ENCODE results near the gene MORN4.
"Not testable (repeated sequence)": the region's sequence is repeated elsewhere in the genome, so short reads cannot be mapped to it uniquely, and the experiment has no call there.

MORN4 gene

DNA sequence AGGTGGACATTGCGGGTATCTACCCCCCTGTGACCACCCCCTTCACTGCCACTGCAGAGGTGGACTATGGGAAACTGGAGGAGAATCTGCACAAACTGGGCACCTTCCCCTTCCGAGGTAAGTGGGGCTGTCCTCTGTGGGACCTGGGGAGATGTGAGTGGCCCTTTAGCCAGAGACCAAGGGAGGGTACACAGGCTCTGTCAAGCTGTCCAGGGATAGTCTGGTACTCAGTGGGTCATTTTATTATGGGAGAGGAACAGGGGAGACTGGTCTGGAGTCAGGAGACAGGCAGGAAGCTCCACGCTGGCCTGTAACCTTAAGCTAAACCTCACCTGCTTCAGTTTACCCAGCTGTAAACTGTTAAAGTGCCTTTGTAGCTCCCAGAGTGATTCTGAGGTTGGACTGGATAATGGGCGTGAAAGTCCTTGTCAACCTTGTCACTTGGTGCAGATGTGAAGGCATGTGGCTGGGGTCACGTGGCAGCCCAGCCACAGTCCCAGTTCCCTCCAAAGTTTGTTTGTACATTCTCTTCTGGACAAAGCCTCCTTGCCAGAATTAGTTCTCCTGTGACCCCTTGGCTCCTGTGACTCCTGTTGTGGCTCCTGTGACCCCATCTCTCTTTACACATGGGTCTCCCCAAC is 48.4 kb downstream of the MORN4 start:
- Histone ChIP-seq H3K36me3 (no peaks in the 10 kb centered on the region), H3K9me3 (no peaks in the 10 kb centered on the region), H3K4me3 (no peak overlapping the region), H3K4me2 (no peak overlapping the region), H3K4me1 (no peaks in the 10 kb centered on the region), H3K27me3 (no peaks in the 10 kb centered on the region), H4K20me1 (no peaks in the 10 kb centered on the region), H3K27ac (no peak overlapping the region), H3K9ac (no peak overlapping the region)
- no peak for TF ChIP-seq Cebpa-rat (IDR thresholded peaks at IDR 0.05)

GRCh38 chr10:97584060-97584797 is 49.1 kb downstream of the MORN4 start, which contains the start of gene HOGA1:
Gene HOGA1 (plus strand): TSS chr10:97584389. CDS start chr10:97584704, 315 bp downstream.
- TF ChIP-seq Cebpa-rat (IDR thresholded peaks at IDR 0.05), result no peak
- Histone ChIP-seq H3K9me3 (no peaks in the 10 kb centered on the region), H3K27me3 (no peaks in the 10 kb centered on the region), H3K9ac (no peak within 1 kb of the TSS), H3K4me2 (no peak within 1 kb of the TSS), H3K36me3 (no peaks in the 10 kb centered on the region), H3K27ac (no peak within 1 kb of the TSS), H3K4me1 (no peaks in the 10 kb centered on the region), H4K20me1 (no peaks in the 10 kb centered on the region), H3K4me3 (no peak within 1 kb of the TSS)

- no peaks in the 10 kb centered on the region for H3K9me3 ChIP-seq
- H3K9ac ChIP-seq, result no peak overlapping the region
- no peak overlapping the region for H3K4me2 ChIP-seq
- no peak overlapping the region for H3K27ac ChIP-seq
- TF ChIP-seq Cebpa-rat (IDR thresholded peaks at IDR 0.05), result no peak
- no peaks in the 10 kb centered on the region for H4K20me1 ChIP-seq
- no peaks in the 10 kb centered on the region for H3K27me3 ChIP-seq
- H3K4me3 ChIP-seq, result no peak overlapping the region
- H3K36me3 ChIP-seq, result no peaks in the 10 kb centered on the region
- no peaks in the 10 kb centered on the region for H3K4me1 ChIP-seq
These were observed 49.8 kb downstream of the MORN4 start for GRCh38 chr10:97583476-97583875.

GRCh38 chr10:97582169-97582568 is 51.1 kb downstream of the MORN4 start:
- Histone ChIP-seq H3K27ac (no peak overlapping the region), H3K4me3 (no peak overlapping the region), H3K9ac (no peak overlapping the region), H3K4me1 (no peaks in the 10 kb centered on the region), H3K27me3 (no peaks in the 10 kb centered on the region), H3K9me3 (no peaks in the 10 kb centered on the region), H4K20me1 (no peaks in the 10 kb centered on the region), H3K4me2 (no peak overlapping the region), H3K36me3 (no peaks in the 10 kb centered on the region)
- no peak for TF ChIP-seq Cebpa-rat (IDR thresholded peaks at IDR 0.05)

DNA sequence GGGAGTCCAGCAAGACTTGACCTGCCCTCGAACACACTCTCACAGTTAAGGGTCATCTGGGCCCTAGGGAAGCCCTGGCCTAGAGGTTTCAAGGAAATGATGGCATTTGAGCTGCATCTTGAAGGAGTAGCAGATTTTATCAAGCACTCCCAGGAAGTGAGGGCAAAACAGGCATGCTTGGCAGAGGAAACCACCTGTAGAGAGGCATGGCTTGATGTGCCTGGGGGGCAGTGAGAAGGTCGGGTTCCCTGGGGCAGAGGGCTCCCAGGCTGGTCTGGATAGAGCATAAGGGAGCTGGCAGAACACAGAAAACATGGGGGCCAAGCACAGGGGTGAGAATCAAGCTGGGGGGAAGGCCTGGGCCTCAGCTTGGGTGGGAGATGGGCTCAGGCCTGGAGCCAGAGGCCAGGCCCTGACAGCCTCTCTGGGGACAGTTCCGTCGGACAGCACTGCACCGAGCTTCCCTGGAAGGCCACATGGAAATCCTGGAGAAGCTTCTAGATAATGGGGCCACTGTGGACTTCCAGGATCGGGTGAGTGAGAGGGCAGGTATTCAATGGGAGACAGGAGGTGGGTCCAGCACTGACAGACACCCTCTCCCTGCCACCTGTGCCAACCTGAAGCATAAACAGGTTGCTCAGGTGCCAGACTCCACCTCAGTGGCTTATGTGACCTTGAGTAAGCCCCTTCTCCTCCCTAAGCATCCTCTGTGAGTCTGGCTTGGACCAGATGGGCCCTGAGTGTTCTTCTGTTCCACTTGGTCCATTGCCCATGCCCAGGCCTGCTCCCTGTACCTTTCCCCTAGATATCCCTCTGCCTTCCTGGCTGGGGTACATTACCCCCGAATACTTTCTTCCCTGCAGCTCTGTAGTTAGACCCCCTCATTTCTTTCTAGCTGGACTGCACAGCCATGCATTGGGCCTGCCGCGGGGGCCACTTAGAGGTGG is 52.6 kb downstream of the MORN4 start:
- no peak overlapping the region for H3K9ac ChIP-seq
- no peak for TF ChIP-seq Cebpa-rat (IDR thresholded peaks at IDR 0.05)
- H4K20me1 ChIP-seq, result no peaks in the 10 kb centered on the region
- no peak overlapping the region for H3K4me3 ChIP-seq
- no peak overlapping the region for H3K27ac ChIP-seq
- H3K9me3 ChIP-seq, result no peaks in the 10 kb centered on the region
- H3K4me1 ChIP-seq, result no peaks in the 10 kb centered on the region
- H3K27me3 ChIP-seq, result no peaks in the 10 kb centered on the region
- no peaks in the 10 kb centered on the region for H3K36me3 ChIP-seq
- H3K4me2 ChIP-seq, result no peak overlapping the region

GRCh38 chr10:97578171-97578844 is 55.0 kb downstream of the MORN4 start:
- H3K27ac ChIP-seq, result no peak overlapping the region
- H3K9ac ChIP-seq, result no peak overlapping the region
- H3K36me3 ChIP-seq, result no peaks in the 10 kb centered on the region
- H3K4me3 ChIP-seq, result no peak overlapping the region
- no peak for TF ChIP-seq Cebpa-rat (IDR thresholded peaks at IDR 0.05)
- H3K4me1 ChIP-seq, result no peaks in the 10 kb centered on the region
- H3K9me3 ChIP-seq, result no peaks in the 10 kb centered on the region
- H3K4me2 ChIP-seq, result no peak overlapping the region
- no peaks in the 10 kb centered on the region for H4K20me1 ChIP-seq
- H3K27me3 ChIP-seq, result no peaks in the 10 kb centered on the region

DNA sequence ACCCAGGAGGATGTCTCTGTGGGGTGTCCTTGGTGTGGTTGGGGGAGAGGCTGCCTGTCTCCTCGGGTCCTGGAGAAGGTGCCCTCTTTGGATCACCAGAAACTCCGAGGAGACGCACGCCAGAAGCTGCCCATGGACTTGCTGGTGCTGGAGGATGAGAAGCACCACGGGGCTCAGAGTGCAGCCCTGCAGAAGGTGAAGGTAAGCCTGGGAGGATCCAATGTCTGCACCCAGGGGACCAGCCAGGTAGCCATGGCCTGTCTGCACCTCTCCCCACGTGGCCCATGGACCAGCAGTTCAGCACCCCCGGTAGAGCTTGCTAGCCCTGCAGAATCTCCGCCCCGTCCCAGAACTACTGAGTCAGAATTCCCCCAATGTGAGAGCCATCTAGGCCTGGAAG is 55.6 kb downstream of the MORN4 start:
- no peak overlapping the region for H3K27ac ChIP-seq
- peaks cover 6% of the 10 kb centered on the region for H3K4me1 ChIP-seq
- no peaks in the 10 kb centered on the region for H3K9me3 ChIP-seq
- no peaks in the 10 kb centered on the region for H3K27me3 ChIP-seq
- H3K4me2 ChIP-seq, result no peak overlapping the region
- no peak overlapping the region for H3K9ac ChIP-seq
- H3K36me3 ChIP-seq, result no peaks in the 10 kb centered on the region
- no peaks in the 10 kb centered on the region for H4K20me1 ChIP-seq
- H3K4me3 ChIP-seq, result no peak overlapping the region
- no peak for TF ChIP-seq Cebpa-rat (IDR thresholded peaks at IDR 0.05)

DNA sequence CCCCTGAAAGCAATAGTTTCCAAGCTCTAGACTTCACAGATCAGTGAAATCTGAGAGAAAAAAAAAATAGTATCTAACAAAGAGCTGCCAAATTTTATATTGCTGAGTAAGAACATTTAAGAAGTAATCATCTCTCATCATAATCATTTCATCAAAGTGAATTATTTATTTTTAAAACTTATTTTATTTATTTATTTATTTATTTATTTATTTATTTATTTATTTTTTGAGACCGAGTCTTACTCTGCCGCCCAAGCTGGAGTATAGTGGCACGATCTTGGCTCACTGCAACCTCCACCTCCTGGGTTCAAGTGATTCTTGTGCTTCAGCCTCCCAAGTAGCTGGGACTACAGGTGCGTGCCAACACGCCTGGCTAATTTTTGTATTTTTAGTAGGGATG is 56.8 kb downstream of the MORN4 start:
- H3K9ac ChIP-seq, H3K27ac ChIP-seq, H3K4me2 ChIP-seq, H3K27me3 ChIP-seq, H4K20me1 ChIP-seq, H3K36me3 ChIP-seq, H3K9me3 ChIP-seq, H3K4me3 ChIP-seq: not testable (repeated sequence)
- H3K4me1 ChIP-seq, result peaks cover 15% of the 10 kb centered on the region

- no peaks in the 10 kb centered on the region for H3K36me3 ChIP-seq
- H3K9me3 ChIP-seq, result no peaks in the 10 kb centered on the region
- H3K27ac ChIP-seq, result no peak overlapping the region
- H3K9ac ChIP-seq, result no peak overlapping the region
- H4K20me1 ChIP-seq, result no peaks in the 10 kb centered on the region
- H3K4me3 ChIP-seq, result no peak overlapping the region
- H3K4me1 ChIP-seq, result peaks cover 25% of the 10 kb centered on the region
- TF ChIP-seq Cebpa-rat (IDR thresholded peaks at IDR 0.05), result no peak
- H3K27me3 ChIP-seq, result no peaks in the 10 kb centered on the region
- no peak overlapping the region for H3K4me2 ChIP-seq
These were observed 58.1 kb downstream of the MORN4 start for GRCh38 chr10:97575127-97575668.

All from BLaER1 (cell line).